Measurements from ENCODE around the gene KCTD6. TPM values are rescaled to one million over a fixed set of nuclear protein-coding genes. Genes with fewer than 3 reads are reported as not detected.

Gene KCTD6
- total and polyA plus RNA-seq, 2 of the 4 experiments (the other 2 are of a cell fraction) = 7.0 to 9.2 TPM

- in situ Hi-C loops (cut with MboI; ENCODE audit: low sequenced_read_pairs) = no loop called here
- peak; percentile 97 for ATAC-seq (ENCODE audit: low read depth)
- Histone ChIP-seq H3K4me1 (ENCODE audit: control insufficient read depth, insufficient read depth, low read length) (peaks cover 7% of the 10 kb centered on the region), H3K23ac (ENCODE audit: low read depth, low read length) (no peak overlapping the region), H3K27ac (ENCODE audit: insufficient read depth, low read length) (no peak overlapping the region), H3K9me3 (ENCODE audit: control insufficient read depth, insufficient read depth, low read length) (no peaks in the 10 kb centered on the region), H3K14ac (replicated peaks; ENCODE audit: low read depth, low read length) (no peak overlapping the region), H3K79me1 (ENCODE audit: low read depth in 1 of 2, low read length in 2 of 2) (no peaks in the 10 kb centered on the region), H4K8ac (ENCODE audit: low read depth in 2 of 2, low read length in 2 of 2) (no peak overlapping the region), H3K4me2 (ENCODE audit: low read depth, low read length) (no peak overlapping the region), H3K9me1 (ENCODE audit: insufficient read depth, low read length) (peaks cover 10% of the 10 kb centered on the region), H3K4me3 (ENCODE audit: insufficient read depth, low read depth, low read length) (no peak overlapping the region), H3K4ac (ENCODE audit: low read depth, low read length) (peak overlapping the region; percentile 13; the same call in 1 of the 2 replicates), H3K56ac (ENCODE audit: extremely low read depth, insufficient read depth, low read length) (no peak overlapping the region), H3K27me3 (ENCODE audit: control insufficient read depth, insufficient read depth, low read length) (no peaks in the 10 kb centered on the region), H3K18ac (ENCODE audit: low read depth, low read length) (no peak overlapping the region), H4K20me1 (ENCODE audit: insufficient read depth, low read length) (no peaks in the 10 kb centered on the region), H3K9ac (ENCODE audit: low read depth, low read length) (no peak overlapping the region), H2AK5ac (ENCODE audit: low read depth, low read length) (peak overlapping the region; percentile 48; the same call in 1 of the 2 replicates), H2AFZ (replicated peaks; ENCODE audit: low read length, poor library complexity) (peak overlapping the region; percentile 19), H3K36me3 (ENCODE audit: control insufficient read depth, insufficient read depth, low read length) (peaks cover 8% of the 10 kb centered on the region; the same call in 1 of the 2 replicates), H2BK15ac (ENCODE audit: low read depth, low read length) (no peak overlapping the region), H4K91ac (ENCODE audit: insufficient read depth, low read depth, low read length) (no peak overlapping the region), H2BK120ac (ENCODE audit: low read depth, low read length) (no peak overlapping the region; the same call in 1 of the 2 replicates), H2BK5ac (ENCODE audit: low read depth, low read length, poor library complexity, severe bottlenecking) (no peak overlapping the region), H2AK9ac (replicated peaks; ENCODE audit: low read depth, low read length, poor library complexity) (peak overlapping the region; percentile 47), H2BK20ac (ENCODE audit: low read depth, low read length) (no peak overlapping the region), H4K5ac (ENCODE audit: low read depth, low read length) (no peak overlapping the region)
- CTCF ChIA-PET = interaction anchor here (0.5 to 1.9 kb wide), 3 partner anchors 13 to 104 kb away, joined by 3 to 11 read pairs (median 5); no protein-coding TSS in a partner anchor
- dilution Hi-C loops (cut with HindIII; ENCODE audit: low sequenced_read_pairs, unreplicated experiment) = no loop called here
- peak; percentile 94 for DNase-seq
- intact Hi-C loops (cut with micrococcal nuclease) = no loop called here
- TF ChIP-seq CEBPB (IDR thresholded peaks at IDR 0.05; ENCODE audit: low read depth, low read length) = peak; percentile 99
- TF ChIP-seq MXI1 (IDR thresholded peaks at IDR 0.05; ENCODE audit: borderline replicate concordance, low read depth, low read length) = no peak
- TF ChIP-seq FOS (IDR thresholded peaks at IDR 0.05; ENCODE audit: low read depth, low read length) = peak; percentile 89
- TF ChIP-seq MAFK (IDR thresholded peaks at IDR 0.05; ENCODE audit: low read depth, low read length) = peak; percentile 9; the same call in 1 of the 2 replicates
- peak; percentile 22 for TF ChIP-seq RCOR1 (IDR thresholded peaks at IDR 0.05; ENCODE audit: insufficient replicate concordance, low read length)
- no peak for TF ChIP-seq ELK1 (IDR thresholded peaks at IDR 0.05; ENCODE audit: borderline replicate concordance, low read depth, low read length)
- no peak for TF ChIP-seq NFE2L2 (IDR thresholded peaks at IDR 0.05; ENCODE audit: low read depth, low read length)
- peak; percentile 68; the same call in 1 of the 2 replicates for TF ChIP-seq MAZ (IDR thresholded peaks at IDR 0.05; ENCODE audit: borderline replicate concordance, low read depth, low read length)
- no peak for TF ChIP-seq USF2 (IDR thresholded peaks at IDR 0.05; ENCODE audit: low read depth, low read length)
- TF ChIP-seq RFX5 (IDR thresholded peaks at IDR 0.05; ENCODE audit: low read depth, low read length) = no peak
- no peak for TF ChIP-seq CHD1 (IDR thresholded peaks at IDR 0.05; ENCODE audit: low read depth, low read length)
- TF ChIP-seq CTCF (conservative IDR thresholded peaks at IDR 0.05; ENCODE audit: low read depth, low read length) = no peak
- peak; percentile 1; the same call in 1 of the 2 replicates for TF ChIP-seq RAD21 (IDR thresholded peaks at IDR 0.05; ENCODE audit: low read length)
- TF ChIP-seq BHLHE40 (IDR thresholded peaks at IDR 0.05; ENCODE audit: low read depth, low read length) = no peak
- peak; percentile 30 for TF ChIP-seq SMC3 (IDR thresholded peaks at IDR 0.05; ENCODE audit: low read depth, low read length)
- no peak for TF ChIP-seq POLR2A (IDR thresholded peaks at IDR 0.05; ENCODE audit: low read depth, low read length)
- WGBS, 2 experiments (ENCODE audit: extremely low coverage in 2 of 2, insufficient read length in 1 of 2) = 100% methylated on average over 1 of the region's 7 CpGs; no CpG with 5 or more reads in 1 of the 2 experiments
- POLR2A ChIA-PET (ENCODE audit: unreplicated experiment) = no interaction called here
- no TSS peak for BruUV-seq (replicated peaks)
These were observed 34.6 kb downstream of the KCTD6 start for GRCh38 chr3:58526515-58526957.

Data from IMR-90 (cell line).